ENCODE data around the gene PLXNA4.

The PLXNA4 gene

DNA sequence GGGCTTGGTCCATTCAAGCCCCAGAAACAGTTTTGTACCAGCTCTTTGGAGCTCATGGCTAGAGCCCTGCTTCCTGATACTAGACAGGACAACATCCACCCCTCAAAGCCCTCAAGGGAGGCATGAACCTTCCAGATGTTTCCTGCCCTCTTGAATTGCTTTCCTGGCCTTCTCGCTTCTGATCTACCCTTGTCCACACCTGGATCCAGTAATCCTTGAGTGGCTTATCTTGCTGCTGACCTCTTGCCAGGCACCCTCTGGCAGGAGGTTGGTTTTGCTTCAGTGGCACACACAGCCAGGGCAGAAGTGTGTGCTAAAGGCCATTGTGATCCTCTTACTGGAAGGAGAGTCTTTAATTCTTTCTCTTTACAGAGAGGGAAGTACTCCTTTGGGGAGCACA lies 495.8 kb downstream of the PLXNA4 start:
- 96% methylated on average over 1 of the region's 1 CpG for WGBS, 2 experiments
- Histone ChIP-seq H3K9me3 (ENCODE audit: control insufficient read depth, low read length) (no peaks in the 10 kb centered on the region), H3K36me3 (ENCODE audit: control insufficient read depth, insufficient read depth, low read length) (no peaks in the 10 kb centered on the region), H3K27ac (ENCODE audit: insufficient read depth, low read depth, low read length, poor library complexity, severe bottlenecking) (no peak overlapping the region), H3K27me3 (ENCODE audit: control insufficient read depth, insufficient read depth, low read length, poor library complexity, severe bottlenecking) (no peaks in the 10 kb centered on the region), H3K4me3 (ENCODE audit: insufficient read depth, low read depth, low read length) (no peak overlapping the region), H3K4me1 (ENCODE audit: control insufficient read depth, insufficient read depth, low read length) (peaks cover 12% of the 10 kb centered on the region)

DNA sequence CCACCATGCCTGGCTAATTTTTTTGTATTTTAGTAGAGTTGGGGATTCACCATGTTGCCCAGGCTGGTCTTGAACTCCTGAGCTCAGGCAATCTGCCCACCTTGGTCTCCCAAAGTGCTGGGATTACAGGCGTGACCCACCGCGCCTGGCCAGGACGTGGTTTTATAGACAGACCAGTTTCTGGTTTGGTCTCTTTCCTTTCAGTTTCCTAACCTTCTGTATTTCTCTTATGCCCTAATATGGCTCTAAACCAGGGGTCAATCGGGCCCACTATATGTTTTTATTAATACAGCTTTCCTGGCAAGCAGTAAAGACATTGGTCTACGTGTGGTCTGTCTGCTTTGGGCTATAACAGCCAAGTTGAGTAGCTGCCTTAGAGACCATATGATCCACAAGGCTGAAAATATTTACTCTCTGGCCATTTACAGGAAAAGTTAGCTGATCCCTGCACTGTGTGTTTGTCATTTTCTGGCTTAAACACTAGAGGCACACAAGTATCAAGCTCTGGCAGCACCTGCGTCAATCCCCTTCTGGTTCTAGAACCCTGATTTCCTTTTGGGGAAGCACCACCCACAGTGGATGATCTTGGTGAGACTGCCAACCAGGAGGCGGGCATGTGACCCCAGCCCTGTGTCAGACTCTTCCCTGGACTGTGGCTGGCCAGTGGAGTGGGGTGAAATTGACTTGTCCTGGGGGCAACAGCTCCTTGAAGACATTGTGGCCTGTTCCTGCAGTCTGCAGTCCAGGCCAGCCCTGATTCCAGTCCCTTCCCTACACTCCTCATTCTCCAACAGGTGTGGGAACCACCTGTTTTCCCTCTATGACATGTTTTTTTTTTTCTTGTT lies 497.2 kb downstream of the PLXNA4 start:
- Histone ChIP-seq H3K4me3 (ENCODE audit: insufficient read depth, low read depth, low read length) (no peak overlapping the region), H3K4me1 (ENCODE audit: control insufficient read depth, insufficient read depth, low read length) (peaks cover 14% of the 10 kb centered on the region), H3K27me3 (ENCODE audit: control insufficient read depth, insufficient read depth, low read length, poor library complexity, severe bottlenecking) (no peaks in the 10 kb centered on the region)

DNA sequence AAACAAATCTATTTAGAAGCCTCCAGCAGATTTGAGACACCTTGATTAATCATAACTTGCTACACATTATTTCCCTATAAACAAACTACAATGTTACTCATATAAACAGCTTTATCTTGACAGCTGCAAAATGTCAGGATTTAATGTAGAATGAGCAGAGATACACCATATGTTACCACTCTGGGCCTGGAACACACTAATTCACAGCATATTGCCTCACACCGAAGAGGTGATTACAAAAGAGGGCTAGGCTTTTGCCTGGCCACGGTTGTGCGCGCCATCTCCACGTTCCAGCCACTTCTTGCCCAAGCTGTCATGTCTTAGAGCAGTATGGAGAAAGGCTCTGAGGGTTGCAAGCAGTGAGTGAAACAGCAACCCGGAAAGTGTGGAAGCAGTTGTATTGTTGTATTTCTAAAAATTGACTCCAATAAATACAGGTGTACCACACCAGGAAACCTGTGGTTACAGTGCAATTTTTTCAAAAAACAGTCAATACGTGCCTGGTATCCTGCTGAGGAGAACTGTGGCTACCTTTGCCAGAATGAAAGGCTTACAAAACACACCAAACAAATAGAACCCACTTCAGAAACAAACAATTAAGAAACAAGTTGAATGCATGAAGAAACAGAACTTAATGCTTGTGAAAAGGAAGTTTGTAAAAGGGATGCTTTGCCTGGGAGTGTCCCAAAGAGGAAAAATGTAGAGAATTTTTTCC lies 498.1 kb downstream of the PLXNA4 start:
- 86 to 93% methylated on average over 7 of the region's 7 CpGs for WGBS, 2 experiments
- H3K27ac ChIP-seq (ENCODE audit: insufficient read depth, low read depth, low read length, poor library complexity, severe bottlenecking): no peak overlapping the region
- H3K36me3 ChIP-seq (ENCODE audit: control insufficient read depth, insufficient read depth, low read length): no peaks in the 10 kb centered on the region
- H3K27me3 ChIP-seq (ENCODE audit: control insufficient read depth, insufficient read depth, low read length, poor library complexity, severe bottlenecking): no peaks in the 10 kb centered on the region
- H3K4me3 ChIP-seq (ENCODE audit: insufficient read depth, low read depth, low read length): no peak overlapping the region
- no peaks in the 10 kb centered on the region for H3K9me3 ChIP-seq (ENCODE audit: control insufficient read depth, low read length)
- H3K4me1 ChIP-seq (ENCODE audit: control insufficient read depth, insufficient read depth, low read length): peaks cover 6% of the 10 kb centered on the region

More for the DNA sequence above, 497.2 kb downstream of the PLXNA4 start:
- WGBS, 2 experiments: 92% methylated on average over 8 of the region's 8 CpGs
- H3K9me3 ChIP-seq (ENCODE audit: control insufficient read depth, low read length): no peaks in the 10 kb centered on the region
- no peaks in the 10 kb centered on the region for H3K36me3 ChIP-seq (ENCODE audit: control insufficient read depth, insufficient read depth, low read length)
- H3K27ac ChIP-seq (ENCODE audit: insufficient read depth, low read depth, low read length, poor library complexity, severe bottlenecking): no peak overlapping the region

DNA sequence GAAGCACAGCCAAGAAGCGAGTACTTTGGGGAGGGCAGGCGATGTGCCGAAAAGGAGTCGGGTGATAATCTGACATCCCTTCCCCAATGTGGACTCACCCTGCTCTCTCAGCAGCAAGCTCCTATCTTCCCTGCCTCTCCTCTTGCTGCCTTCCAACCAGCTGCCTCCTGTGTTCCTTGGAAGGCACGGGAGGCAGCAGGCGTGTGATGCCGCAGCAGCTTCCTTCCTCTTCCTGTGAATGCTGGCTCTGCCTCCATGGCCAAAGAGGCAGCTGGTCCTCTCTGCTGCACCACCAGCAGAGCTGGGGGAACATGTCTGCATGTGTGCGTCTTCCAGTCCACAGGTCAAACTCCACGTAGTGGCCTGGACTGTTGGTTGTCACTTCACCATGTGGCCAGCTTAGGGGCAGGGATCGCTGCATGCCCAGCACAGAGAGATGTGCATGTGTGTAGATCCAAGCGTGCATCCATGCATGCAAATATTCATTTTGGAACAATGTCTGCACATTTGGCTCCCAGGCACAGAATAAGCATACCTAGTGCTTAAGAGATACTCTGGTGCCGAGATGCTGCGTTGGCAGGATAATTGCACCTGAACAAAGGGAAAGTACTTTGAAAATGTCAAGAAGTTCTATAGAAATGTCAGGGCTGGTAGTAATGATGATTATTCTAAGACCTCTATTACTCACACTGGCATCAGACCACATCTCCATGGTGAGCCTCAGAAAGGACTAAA lies 499.8 kb downstream of the PLXNA4 start:
- H3K36me3 ChIP-seq (ENCODE audit: control insufficient read depth, insufficient read depth, low read length): no peaks in the 10 kb centered on the region
- H3K9me3 ChIP-seq (ENCODE audit: control insufficient read depth, low read length): no peaks in the 10 kb centered on the region
- H3K4me1 ChIP-seq (ENCODE audit: control insufficient read depth, insufficient read depth, low read length): peaks cover 6% of the 10 kb centered on the region
- H3K4me3 ChIP-seq (ENCODE audit: insufficient read depth, low read depth, low read length): no peak overlapping the region
- WGBS, 2 experiments: 91 to 93% methylated on average over 13 of the region's 13 CpGs
- no peaks in the 10 kb centered on the region for H3K27me3 ChIP-seq (ENCODE audit: control insufficient read depth, insufficient read depth, low read length, poor library complexity, severe bottlenecking)
- H3K27ac ChIP-seq (ENCODE audit: insufficient read depth, low read depth, low read length, poor library complexity, severe bottlenecking): no peak overlapping the region

GRCh38 chr7:132075515-132075914 lies 500.8 kb downstream of the PLXNA4 start:
- 64 to 66% methylated on average over 6 of the region's 6 CpGs for WGBS, 2 experiments
- no peaks in the 10 kb centered on the region for H3K36me3 ChIP-seq (ENCODE audit: control insufficient read depth, insufficient read depth, low read length)
- no peaks in the 10 kb centered on the region for H3K9me3 ChIP-seq (ENCODE audit: control insufficient read depth, low read length)
- no peak overlapping the region for H3K27ac ChIP-seq (ENCODE audit: insufficient read depth, low read depth, low read length, poor library complexity, severe bottlenecking)
- no peaks in the 10 kb centered on the region for H3K27me3 ChIP-seq (ENCODE audit: control insufficient read depth, insufficient read depth, low read length, poor library complexity, severe bottlenecking)
- H3K4me1 ChIP-seq (ENCODE audit: control insufficient read depth, insufficient read depth, low read length): peaks cover 6% of the 10 kb centered on the region
- H3K4me3 ChIP-seq (ENCODE audit: insufficient read depth, low read depth, low read length): no peak overlapping the region

- H3K9me3 ChIP-seq (ENCODE audit: control insufficient read depth, low read length): no peaks in the 10 kb centered on the region
- no peak overlapping the region for H3K4me3 ChIP-seq (ENCODE audit: insufficient read depth, low read depth, low read length)
- 95% methylated on average over 15 of the region's 15 CpGs for WGBS, 2 experiments
These were observed 502.2 kb downstream of the PLXNA4 start for GRCh38 chr7:132073920-132074589.

More at GRCh38 chr7:132073920-132074589, 502.2 kb downstream of the PLXNA4 start:
- Histone ChIP-seq H3K27ac (ENCODE audit: insufficient read depth, low read depth, low read length, poor library complexity, severe bottlenecking) (no peak overlapping the region), H3K36me3 (ENCODE audit: control insufficient read depth, insufficient read depth, low read length) (no peaks in the 10 kb centered on the region), H3K4me1 (ENCODE audit: control insufficient read depth, insufficient read depth, low read length) (peaks cover 6% of the 10 kb centered on the region), H3K27me3 (ENCODE audit: control insufficient read depth, insufficient read depth, low read length, poor library complexity, severe bottlenecking) (no peaks in the 10 kb centered on the region)

Data from ectodermal cell (in vitro differentiated cells).